GM19463 (cell line): ENCODE results near the gene PROKR1.
"Not testable (repeated sequence)": the region's sequence is repeated elsewhere in the genome, so short reads cannot be mapped to it uniquely, and the experiment has no call there.

Experiments used
- ATAC-seq: cut with Tn5 transposase; IDR thresholded peaks from one replicate; pipeline ENCODE4 v1.9.1; 2021; ENCODE audit warnings: mild to moderate bottlenecking, moderate library complexity; ENCODE audit not compliant: unreplicated experiment

PROKR1 gene

GRCh38 chr2:68643011-68643873 lies at the start of gene PROKR1:
Gene PROKR1 (plus strand): TSS chr2:68643579. CDS start chr2:68645822, 2,243 bp downstream.
- no peak for ATAC-seq

GRCh38 chr2:68594041-68594440 lies 49.3 kb upstream of the PROKR1 start:
- no peak for ATAC-seq

- peak; percentile 81 for ATAC-seq
Observed at GRCh38 chr2:68594674-68595492, 48.5 kb upstream of the PROKR1 start.

GRCh38 chr2:68595493-68595785 lies 47.9 kb upstream of the PROKR1 start:
- not testable (repeated sequence) for ATAC-seq

GRCh38 chr2:68600495-68600894 lies 42.9 kb upstream of the PROKR1 start:
- ATAC-seq, result not testable (repeated sequence)

GRCh38 chr2:68603059-68603458 lies 40.3 kb upstream of the PROKR1 start:
- no peak for ATAC-seq

GRCh38 chr2:68604077-68604476 lies 39.3 kb upstream of the PROKR1 start:
- no peak for ATAC-seq

GRCh38 chr2:68605939-68606338 lies 37.4 kb upstream of the PROKR1 start:
- ATAC-seq, result no peak

- no peak for ATAC-seq
Observed at GRCh38 chr2:68606759-68607158, 36.6 kb upstream of the PROKR1 start.

GRCh38 chr2:68607837-68608236 lies 35.5 kb upstream of the PROKR1 start:
- ATAC-seq, result no peak

- no peak for ATAC-seq
Observed at GRCh38 chr2:68612765-68613519, 30.4 kb upstream of the PROKR1 start.

- no peak for ATAC-seq
Observed at GRCh38 chr2:68620772-68621171, 22.6 kb upstream of the PROKR1 start.

- ATAC-seq, result no peak
Observed at GRCh38 chr2:68623820-68624219, 19.6 kb upstream of the PROKR1 start.

- no peak for ATAC-seq
Observed at GRCh38 chr2:68627615-68628014, 15.8 kb upstream of the PROKR1 start.

- no peak for ATAC-seq
Observed at GRCh38 chr2:68632021-68632420, 11.4 kb upstream of the PROKR1 start.

GRCh38 chr2:68637047-68637446 lies 6.3 kb upstream of the PROKR1 start:
- ATAC-seq, result no peak

GRCh38 chr2:68643874-68644485 lies 601 bp downstream of the PROKR1 start:
- ATAC-seq, result no peak

- no peak for ATAC-seq
Observed at GRCh38 chr2:68645523-68645922, 2.1 kb downstream of the PROKR1 start.

- no peak for ATAC-seq
Observed at GRCh38 chr2:68646303-68646702, 2.9 kb downstream of the PROKR1 start.

GRCh38 chr2:68650645-68651044 lies 7.3 kb downstream of the PROKR1 start:
- no peak for ATAC-seq

GRCh38 chr2:68653034-68653433 lies 9.7 kb downstream of the PROKR1 start:
- ATAC-seq, result no peak
